ENCODE measurements around the gene ACSF3.
"Not testable (repeated sequence)": the region's sequence is repeated elsewhere in the genome, so short reads cannot be mapped to it uniquely, and the experiment has no call there.

Gene ACSF3

DNA sequence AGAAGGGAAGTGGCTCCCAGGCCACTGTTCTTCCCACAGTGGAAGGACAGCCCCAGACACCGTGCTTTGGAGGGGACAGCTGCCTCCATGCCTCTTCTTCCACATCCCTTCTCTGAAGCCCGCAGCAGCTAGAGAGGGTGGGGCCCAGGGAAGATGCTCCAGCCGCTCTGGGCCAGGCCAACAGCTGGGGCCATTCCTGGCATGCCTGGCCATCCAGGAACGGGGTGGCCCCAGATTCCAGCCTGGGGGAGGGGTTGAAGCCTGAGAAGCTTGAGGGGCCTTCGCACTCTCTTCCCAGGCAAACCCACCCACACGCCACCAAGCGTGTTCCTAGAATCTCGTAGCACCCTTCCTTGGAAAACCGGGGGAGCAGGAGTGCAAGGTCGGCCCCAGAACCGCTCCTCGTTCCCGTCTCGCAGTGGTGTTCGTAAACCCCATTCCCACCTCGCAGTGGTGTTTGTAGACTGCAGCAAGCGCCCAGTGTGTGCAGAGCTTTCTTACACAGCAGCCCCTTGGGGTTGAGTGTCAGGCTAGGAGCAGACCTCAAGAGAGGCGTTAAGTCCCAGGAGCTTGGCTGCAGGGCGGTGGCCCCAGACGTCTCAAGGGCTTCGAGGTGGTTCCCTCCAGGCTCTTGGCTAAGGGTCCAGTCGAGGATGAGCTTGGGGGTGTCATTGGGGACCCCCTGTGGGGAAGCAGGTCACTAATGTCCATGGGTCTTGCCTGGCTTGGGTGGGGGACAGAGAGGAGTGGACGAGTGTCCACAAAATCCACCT is 80.6 kb downstream of the ACSF3 start:
- no peak for DNase-seq
- intact Hi-C loops (cut with DNase I) = no loop called here

DNA sequence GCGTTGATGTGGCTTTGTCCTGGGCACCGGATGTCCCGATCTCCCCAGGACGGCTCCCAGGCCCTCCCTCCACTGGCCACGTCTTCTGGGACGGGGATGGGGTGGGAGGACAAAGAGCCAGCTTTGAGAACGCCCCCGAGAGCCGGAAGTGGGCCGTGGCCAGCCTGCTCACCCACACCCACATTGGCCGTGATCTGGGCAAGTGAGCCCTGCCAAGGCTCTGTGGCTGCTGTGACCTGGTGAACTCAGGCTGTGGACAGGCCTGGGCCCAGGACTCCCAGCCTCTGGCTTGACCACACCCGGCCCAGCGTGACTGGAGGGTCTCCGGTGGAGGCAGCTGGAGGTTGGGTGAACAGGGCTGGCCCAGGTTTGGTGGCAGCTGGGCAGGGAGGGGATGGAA is 81.2 kb downstream of the ACSF3 start:
- DNase-seq = no peak
- intact Hi-C loops (cut with DNase I) = no loop called here

DNA sequence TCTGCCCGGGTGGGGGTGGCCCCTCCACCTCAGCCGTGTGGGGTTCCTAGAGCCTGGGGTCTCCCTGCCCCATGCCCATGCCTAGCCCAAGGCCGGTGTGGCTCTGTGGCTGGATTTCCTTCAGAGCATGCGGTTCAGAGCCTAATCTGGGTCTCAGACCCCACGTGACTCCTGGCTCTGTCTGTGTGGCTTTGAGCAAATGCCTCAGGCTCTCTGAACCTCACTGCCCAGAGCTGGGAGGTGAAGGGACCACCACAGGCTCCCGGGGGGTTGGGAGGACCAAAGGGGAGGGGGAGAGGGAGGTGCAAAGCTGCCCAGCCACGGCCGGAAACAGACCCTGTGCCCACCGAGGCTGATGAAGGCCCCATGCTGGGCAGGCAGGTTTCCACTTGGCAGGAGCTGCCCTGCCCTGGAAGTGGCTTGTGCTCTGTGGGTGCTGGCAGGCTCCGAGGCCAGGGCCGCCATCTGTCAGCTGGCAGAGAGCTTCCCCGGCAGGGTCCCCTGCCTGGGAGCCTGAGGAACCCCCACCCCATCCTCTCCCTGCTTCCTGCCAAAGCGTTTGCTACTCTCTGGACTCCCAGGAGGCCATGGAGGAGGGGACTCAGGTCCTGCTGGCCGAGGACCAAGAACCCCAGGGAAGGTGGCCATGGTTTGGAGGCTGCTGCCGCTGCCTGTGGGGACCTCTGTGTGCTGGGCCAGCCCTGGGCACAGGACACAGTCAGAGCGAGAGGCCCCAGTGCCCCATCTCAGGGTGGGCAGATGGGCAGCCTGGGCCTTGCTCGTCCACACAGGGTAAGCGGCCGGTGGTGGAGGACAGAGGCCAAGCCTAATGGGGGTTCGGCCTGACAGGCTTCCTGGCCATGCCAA is 81.9 kb downstream of the ACSF3 start:
- DNase-seq = no peak

DNA sequence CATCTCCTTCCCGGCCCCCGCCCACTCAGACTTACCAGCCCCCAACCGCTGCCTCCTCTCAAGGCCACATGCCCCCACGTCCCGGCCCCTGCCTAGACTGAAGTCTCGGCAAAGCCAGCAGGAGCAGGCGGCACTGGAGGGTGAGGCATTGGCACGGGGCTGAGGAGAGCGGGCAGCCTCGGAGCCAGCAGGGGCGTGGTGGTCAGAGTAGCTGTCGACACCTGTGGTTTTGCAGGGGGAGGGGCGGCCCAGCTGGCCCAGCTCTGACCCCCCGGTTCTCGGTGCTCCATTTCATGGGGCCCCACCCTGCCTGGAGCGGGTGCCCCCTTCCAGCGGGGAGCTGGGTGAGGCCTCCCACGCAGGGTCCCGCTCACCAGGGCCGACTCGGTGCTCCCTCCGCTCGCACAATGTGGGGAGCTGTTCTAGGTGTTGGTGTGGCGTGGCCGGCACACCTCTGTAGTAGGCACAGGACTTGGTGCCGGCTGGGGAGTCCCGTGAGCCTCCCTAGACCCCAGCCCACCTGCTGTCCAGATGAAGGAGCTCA is 82.6 kb downstream of the ACSF3 start:
- no peak for DNase-seq
- intact Hi-C loops (cut with DNase I) = no loop called here

More for the DNA sequence above, 81.9 kb downstream of the ACSF3 start:
- intact Hi-C loops (cut with DNase I) = no loop called here

DNA sequence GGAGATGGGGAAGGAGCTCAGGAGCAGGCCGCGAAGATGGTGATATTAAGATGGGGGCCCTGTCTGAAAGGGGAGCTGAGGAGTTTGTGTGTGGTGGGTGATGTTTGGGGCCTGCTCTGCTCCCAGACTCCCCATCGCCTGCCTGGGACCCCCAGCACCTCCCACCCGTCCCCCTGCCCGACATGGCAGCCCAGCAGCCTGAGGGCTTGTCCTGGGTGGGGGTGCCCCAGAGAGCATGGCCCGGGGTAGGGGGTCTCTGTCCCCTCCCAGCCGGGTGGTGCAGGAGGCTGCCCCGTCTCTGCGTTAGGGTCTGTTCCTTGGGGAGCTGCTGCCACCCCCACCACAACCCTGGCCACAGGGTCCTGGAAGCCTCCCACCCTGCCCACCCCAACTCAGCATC is 83.1 kb downstream of the ACSF3 start:
- intact Hi-C loops (cut with DNase I) = no loop called here
- DNase-seq = no peak

DNA sequence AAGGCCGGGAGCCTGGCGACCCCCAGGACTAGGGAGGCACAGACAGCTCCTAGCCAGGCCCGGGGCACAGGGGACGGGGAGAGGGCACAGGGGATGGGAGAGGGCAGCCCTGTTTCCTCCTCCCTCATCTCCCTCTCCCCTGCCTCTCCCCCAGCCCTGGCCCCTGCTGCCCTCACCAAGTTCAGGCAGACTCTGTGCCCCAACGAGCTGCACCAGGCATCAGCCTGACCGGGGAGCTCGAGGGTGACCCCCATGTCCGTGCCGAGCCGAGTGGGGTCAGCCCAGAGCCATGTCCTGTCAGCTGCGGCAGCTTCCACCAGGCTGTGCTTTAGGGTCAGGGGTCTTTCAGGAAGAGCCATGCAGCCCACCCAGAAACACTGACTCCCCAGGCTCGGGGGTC is 83.8 kb downstream of the ACSF3 start:
- intact Hi-C loops (cut with DNase I) = no loop called here
- no peak for DNase-seq

DNA sequence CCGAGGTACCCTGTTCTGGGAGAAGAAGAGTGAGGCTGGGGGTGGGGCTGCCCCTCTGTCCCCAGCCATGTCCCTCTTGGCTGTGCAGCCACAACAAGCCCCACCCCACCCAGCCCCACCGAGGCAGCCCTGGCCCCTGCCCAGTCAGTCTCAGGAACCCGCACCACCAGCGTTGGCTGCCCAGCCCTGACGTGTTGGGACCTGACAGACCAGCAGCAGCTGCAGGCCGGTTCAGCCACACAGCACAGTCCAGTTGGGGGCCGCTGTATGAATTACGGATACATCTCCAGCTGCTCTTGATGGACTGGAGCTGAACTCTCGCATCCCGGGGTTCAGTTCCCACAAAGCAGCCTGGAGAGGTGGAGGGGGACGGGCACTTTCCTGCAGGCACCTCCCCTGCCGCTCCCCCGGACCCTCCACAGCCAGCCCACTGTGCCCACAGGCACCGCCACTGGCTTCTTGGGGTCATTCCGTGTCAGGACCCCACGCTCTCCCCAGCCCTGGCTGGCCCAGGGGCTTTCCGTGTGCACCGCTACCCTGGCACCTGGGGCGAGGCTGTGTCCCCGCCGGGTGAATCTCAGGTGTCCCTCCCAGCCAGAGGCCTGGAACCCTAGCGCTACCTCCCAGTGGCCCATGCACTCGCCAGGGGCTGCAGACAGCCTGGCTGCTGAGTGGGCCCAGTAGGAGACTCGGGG is 84.9 kb downstream of the ACSF3 start:
- no peak for DNase-seq

DNA sequence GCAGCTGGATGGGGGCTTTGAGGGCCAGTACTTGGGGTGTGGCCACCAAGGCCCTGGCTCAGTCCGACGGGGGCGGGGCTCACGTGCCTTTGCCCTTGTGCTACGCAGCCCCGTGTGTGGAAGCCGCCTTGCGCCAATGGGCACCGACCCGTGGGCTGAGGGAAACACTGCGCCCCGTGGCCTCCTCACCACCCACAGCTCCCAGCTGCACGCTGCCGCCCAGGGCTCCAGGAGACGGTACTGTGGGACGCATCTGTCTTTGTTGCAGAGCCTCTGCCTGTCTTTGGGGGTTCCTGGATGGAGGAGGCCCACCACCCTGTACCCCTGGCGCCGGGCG is 85.5 kb downstream of the ACSF3 start:
- intact Hi-C loops (cut with DNase I) = no loop called here

More for the DNA sequence above, 84.9 kb downstream of the ACSF3 start:
- intact Hi-C loops (cut with DNase I) = no loop called here

DNA sequence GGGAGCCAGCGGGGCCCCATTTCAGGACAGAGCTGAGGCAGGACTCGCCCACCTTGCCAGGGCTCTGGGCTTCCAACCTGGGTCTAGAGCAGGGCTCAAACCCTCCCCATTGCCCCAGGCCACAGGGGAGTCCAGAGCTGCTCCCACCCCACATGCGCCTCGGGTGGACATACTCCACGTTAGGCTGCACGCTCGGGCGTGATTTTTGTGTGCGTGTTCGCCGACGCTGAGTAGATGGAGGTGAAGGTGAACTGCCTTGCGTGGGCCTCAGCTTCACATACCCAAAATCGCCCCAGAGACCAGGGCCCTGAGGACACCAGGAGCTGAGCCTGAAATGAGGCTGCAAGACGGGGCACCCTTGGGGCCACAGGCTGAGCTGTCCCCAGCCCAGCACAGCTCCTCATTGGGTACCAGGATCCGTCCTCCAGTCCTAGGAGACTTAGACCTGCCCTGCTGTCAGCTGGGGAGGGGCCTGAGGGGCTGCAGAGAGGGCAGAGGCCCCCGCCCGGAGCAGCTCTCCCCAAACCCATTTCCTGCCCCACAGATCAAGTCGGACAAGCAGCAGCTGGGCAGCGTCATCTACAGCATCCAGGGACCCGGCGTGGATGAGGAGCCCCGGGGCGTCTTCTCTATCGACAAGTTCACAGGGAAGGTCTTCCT is 86.1 kb downstream of the ACSF3 start:
- intact Hi-C loops (cut with DNase I) = no loop called here
- DNase-seq = no peak

More for the DNA sequence above, 85.5 kb downstream of the ACSF3 start:
- DNase-seq = no peak

DNA sequence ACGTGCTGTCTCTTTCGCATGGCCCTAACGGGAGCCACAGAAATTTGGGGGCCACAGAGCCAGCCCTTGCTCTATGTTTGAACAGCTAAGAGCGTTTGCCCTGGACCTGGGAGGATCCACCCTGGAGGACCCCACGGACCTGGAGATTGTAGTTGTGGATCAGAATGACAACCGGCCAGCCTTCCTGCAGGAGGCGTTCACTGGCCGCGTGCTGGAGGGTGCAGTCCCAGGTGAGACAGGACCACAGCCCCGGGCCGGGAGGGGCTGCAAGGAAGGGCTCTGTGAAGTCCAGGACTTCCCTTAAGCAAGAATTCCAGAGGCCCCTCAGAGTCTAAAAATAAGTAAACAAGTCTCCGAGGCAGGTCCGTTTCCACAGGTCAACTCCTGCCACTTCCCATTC is 89.8 kb downstream of the ACSF3 start:
- no peak for DNase-seq

DNA sequence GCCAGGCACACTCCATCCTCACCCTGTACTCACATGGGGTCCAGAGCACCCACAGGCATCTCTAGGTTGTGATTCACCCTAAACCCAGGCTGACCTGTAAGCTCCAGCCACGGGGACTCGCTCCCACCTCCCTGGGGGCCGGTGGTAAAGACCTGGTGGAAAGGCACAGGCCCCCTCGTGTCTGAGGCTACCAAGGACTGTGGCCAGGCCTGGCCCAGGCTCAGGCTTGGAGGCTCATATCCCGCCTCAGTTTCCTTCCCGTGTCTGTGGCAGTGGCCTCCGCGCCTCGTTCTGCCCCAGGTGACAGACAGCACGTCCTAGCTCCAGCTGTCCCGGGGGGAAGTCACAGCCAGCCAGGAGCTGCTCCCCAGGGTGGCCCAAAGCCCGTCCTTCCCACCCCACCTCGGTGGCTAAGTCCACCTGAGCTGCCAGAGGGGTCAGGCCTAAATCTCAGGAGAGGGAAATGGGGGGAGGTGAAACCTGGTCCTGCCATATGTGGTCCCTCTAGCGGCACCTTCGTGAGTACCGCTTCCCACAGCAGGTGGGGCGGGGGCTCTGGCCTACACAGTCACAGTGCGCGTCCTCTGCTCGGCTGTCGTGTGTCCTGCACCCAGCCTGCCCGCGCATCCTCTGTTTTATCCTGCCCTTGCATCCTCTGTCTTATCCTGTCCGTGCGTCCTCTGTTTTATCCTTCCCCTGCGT is 90.5 kb downstream of the ACSF3 start:
- intact Hi-C loops (cut with DNase I) = no loop called here
- no peak for DNase-seq

More for the DNA sequence above, 89.8 kb downstream of the ACSF3 start:
- intact Hi-C loops (cut with DNase I) = no loop called here

DNA sequence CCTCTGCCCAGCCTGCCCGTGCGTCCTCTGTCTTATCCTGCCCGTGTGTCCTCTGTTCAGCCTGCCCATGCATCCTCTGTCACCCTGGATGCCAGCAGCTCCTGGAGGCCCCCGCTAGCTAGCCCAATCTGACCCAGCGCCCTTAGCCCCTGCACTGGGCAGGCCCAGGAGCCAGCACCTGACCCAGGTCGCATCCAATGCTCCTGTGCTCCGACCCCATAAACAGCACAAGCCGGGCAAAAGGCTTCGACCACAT is 91.0 kb downstream of the ACSF3 start:
- intact Hi-C loops (cut with DNase I) = no loop called here
- no peak for DNase-seq

DNA sequence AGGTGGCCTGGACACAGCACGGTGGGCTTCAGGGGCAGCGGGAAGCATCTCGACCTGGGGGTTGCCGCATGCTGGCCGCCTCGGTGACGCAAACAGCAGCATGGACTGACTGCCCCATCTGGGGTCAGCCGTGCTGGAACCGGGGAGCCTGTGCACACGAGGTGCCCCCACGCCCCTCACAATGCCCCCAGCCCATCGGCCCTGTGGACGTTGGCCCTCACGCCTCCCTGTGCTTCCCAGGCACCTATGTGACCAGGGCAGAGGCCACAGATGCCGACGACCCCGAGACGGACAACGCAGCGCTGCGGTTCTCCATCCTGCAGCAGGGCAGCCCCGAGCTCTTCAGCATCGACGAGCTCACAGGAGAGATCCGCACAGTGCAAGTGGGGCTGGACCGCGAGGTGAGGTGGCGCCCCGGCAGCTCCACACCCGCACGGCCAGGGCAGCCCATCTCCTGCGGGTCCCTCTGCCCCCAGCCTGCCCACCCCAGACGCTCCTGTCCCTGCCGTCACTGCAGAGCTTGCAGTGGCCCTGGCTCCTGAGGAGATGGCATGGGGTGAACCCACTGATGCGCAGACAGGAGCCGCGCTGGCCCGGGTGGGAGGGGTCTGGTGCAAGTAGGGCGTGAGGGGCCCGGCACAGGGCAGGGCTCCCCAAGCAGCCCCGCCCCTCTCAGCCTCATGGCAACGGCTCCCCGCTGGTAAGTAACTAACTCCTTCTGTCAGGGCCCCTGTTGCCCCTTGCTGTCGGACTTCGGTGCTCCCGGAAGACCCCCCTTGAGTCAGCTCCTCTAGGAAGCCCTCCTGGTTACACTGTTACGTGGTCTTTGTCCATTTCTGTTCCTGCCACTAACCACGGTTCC is 91.5 kb downstream of the ACSF3 start:
- DNase-seq = no peak
- intact Hi-C loops (cut with DNase I) = no loop called here

DNA sequence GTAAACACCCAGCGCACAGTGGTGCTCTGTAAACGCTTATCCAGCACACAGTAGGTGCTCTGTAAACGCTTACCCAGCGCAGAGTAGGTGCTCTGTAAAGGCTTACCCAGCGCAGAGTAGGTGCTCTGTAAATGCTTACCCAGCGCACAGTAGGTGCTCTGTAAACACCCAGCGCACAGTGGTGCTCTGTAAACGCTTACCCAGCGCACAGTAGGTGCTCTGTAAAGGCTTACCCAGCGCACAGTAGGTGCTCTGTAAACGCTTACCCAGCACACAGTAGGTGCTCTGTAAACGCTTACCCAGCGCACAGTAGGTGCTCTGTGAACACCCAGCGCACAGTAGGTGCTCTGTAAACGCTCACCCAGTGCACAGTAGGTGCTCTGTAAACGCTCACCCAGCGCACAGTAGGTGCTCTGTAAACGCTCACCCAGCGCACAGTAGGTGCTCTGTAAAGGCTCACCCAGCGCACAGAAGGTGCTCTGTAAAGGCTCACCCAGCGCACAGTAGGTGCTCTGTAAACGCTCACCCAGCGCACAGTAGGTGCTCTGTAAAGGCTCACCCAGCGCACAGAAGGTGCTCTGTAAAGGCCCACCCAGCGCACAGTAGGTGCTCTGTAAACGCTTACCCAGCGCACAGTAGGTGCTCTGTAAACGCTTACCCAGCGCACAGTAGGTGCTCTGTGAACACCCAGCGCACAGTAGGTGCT is 92.4 kb downstream of the ACSF3 start:
- intact Hi-C loops (cut with DNase I); DNase-seq: not testable (repeated sequence)

DNA sequence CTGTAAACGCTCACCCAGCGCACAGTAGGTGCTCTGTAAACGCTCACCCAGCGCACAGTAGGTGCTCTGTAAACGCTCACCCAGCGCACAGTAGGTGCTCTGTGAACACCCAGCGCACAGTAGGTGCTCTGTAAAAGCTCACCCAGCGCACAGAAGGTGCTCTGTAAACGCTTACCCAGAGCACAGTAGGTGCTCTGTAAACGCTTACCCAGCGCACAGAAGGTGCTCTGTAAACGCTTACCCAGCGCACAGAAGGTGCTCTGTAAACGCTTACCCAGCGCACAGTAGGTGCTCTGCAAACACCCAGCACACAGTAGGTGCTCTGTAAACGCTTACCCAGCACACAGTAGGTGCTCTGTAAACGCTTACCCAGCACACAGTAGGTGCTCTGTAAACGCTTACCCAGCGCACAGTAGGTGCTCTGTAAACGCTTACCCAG is 93.0 kb downstream of the ACSF3 start:
- DNase-seq; intact Hi-C loops (cut with DNase I): not testable (repeated sequence)

DNA sequence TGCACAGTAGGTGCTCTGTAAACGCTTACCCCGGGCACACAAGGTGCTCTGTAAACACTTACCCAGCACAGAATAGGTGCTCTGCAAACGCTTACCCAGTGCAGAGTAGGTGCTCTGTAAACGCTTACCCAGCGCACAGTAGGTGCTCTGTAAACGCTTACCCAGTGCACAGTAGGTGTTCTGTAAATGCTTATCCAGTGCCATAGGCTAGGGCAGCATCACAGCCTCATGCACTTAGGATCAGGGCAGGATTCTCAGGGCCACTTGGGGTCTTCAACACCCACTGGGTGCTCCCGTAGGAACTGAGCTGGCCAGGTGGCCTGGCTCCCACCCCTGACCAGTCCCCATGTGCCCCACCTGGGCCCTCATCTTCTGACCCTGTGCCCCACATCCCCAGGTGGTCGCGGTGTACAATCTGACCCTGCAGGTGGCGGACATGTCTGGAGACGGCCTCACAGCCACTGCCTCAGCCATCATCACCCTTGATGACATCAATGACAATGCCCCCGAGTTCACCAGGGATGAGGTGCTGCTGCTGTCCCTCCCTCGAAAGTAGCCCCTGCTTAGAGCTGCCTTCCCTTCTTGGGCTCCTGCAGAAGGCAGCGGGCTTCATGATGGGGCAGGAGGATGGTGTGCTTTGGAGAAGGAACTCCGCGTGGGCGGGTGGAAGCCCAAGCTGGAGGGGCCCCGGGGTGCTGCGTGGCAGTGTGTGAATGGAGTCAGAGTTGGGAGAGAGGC is 93.5 kb downstream of the ACSF3 start:
- intact Hi-C loops (cut with DNase I) = no loop called here
- DNase-seq = no peak

All from head of caudate nucleus (tissue), 42 donors.